Glutamatergic neuron (in vitro differentiated cells): Measurements from ENCODE around the gene ETV3L. TPM values are rescaled to one million over a fixed set of nuclear protein-coding genes. Genes with fewer than 3 reads are reported as not detected.

Experiments used
- DNase-seq: peaks from one replicate; pipeline ENCODE4 v3.0.0; 2022
- H3K27ac Mint-ChIP-seq: one replicate; pipeline ENCODE4 v1.8.0; 2020; ENCODE audit warnings: mild to moderate bottlenecking, mixed read lengths, inconsistent platforms; ENCODE audit not compliant: unreplicated experiment
- H3K27me3 Mint-ChIP-seq: one replicate; pipeline ENCODE4 v1.8.0; 2020; ENCODE audit warnings: mild to moderate bottlenecking, moderate library complexity, mixed read lengths, inconsistent platforms; ENCODE audit not compliant: unreplicated experiment
- H3K36me3 Mint-ChIP-seq: one replicate; pipeline ENCODE4 v1.8.0; 2020; ENCODE audit warnings: mild to moderate bottlenecking, mixed read lengths, inconsistent platforms; ENCODE audit not compliant: unreplicated experiment
- H3K4me1 Mint-ChIP-seq: one replicate; pipeline ENCODE4 v1.8.0; 2020; ENCODE audit warnings: mild to moderate bottlenecking, low read depth, mixed read lengths, inconsistent platforms; ENCODE audit not compliant: unreplicated experiment
- H3K4me3 Mint-ChIP-seq: one replicate; pipeline ENCODE4 v1.8.0; 2020; ENCODE audit warnings: mild to moderate bottlenecking, mixed read lengths, inconsistent platforms; ENCODE audit not compliant: unreplicated experiment
- H3K9me3 Mint-ChIP-seq: one replicate; pipeline ENCODE4 v1.8.0; 2020; ENCODE audit warnings: mild to moderate bottlenecking, moderate library complexity, mixed read lengths, inconsistent platforms; ENCODE audit not compliant: unreplicated experiment
- CTCF ChIP-seq: fragments of 200-600 bp; sonication (generic); IDR thresholded peaks from one replicate; pipeline ENCODE4 v1.5.0; 2021; ENCODE audit not compliant: partially characterized antibody, unreplicated experiment
- total RNA-seq: library from RNA; stranded (reverse); fragmentation: NEBNext Ultra II Directional; extraction: Animal tissue kit (Norgen Biotek cat#: 25700); gene quantifications from one replicate; pipeline ENCODE4 v1.2.1, GENCODE V29; 2021; ENCODE audit not compliant: unreplicated experiment

Gene ETV3L
- total RNA-seq, 1 donor from 2014 or later: not detected

DNA sequence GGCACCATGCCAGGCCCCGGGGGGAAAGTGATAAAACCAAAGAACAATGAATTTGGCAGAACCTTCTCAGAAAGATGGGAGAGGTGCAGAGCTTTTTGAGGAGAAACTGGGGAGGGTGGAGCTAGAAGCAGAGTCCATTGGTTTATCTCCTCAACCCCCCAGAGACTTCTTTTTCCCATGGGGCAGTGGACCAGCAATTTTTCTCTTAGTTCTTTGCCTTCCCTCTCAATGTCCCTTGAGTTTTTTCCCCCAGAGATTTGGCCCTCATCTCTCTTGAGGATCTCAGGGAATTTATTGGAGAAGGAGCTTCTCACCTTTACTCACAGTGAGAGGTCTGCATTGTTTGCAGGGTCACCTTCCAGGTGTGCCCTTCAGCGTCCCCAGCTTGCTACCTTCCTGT is 48.8 kb downstream of the ETV3L start:
- peaks cover 5% of the 10 kb centered on the region for H3K9me3 Mint-ChIP-seq
- no peak overlapping the region for H3K4me3 Mint-ChIP-seq
- no peaks in the 10 kb centered on the region for H3K27me3 Mint-ChIP-seq
- TF ChIP-seq CTCF: no peak
- no peak overlapping the region for H3K27ac Mint-ChIP-seq
- H3K4me1 Mint-ChIP-seq: no peaks in the 10 kb centered on the region
- peaks cover 13% of the 10 kb centered on the region for H3K36me3 Mint-ChIP-seq
- no peak for DNase-seq

GRCh38 chr1:157047062-157047410 is 52.6 kb downstream of the ETV3L start:
- DNase-seq: no peak
- Mint-ChIP-seq H3K4me3 (no peak overlapping the region), H3K36me3 (peaks cover 10% of the 10 kb centered on the region), H3K9me3 (peaks cover 5% of the 10 kb centered on the region), H3K27ac (no peak overlapping the region), H3K4me1 (peaks cover 21% of the 10 kb centered on the region), H3K27me3 (no peaks in the 10 kb centered on the region)
- no peak for TF ChIP-seq CTCF

- peaks cover 21% of the 10 kb centered on the region for H3K4me1 Mint-ChIP-seq
- peak within 1 kb of the TSS; percentile 99 for H3K4me3 Mint-ChIP-seq
- DNase-seq: peak; percentile 93
- H3K9me3 Mint-ChIP-seq: peaks cover 5% of the 10 kb centered on the region
- peak within 1 kb of the TSS; percentile 97 for H3K27ac Mint-ChIP-seq
- no peak for TF ChIP-seq CTCF
- no peaks in the 10 kb centered on the region for H3K36me3 Mint-ChIP-seq
- H3K27me3 Mint-ChIP-seq: no peaks in the 10 kb centered on the region
Observed at GRCh38 chr1:157045250-157046218, 54.1 kb downstream of the ETV3L start, which contains the start of gene ARHGEF11. Gene ARHGEF11, minus strand, starts transcription at chr1:157045742. Its CDS starts 1,412 bp downstream, at chr1:157044330.

- H3K4me1 Mint-ChIP-seq: peaks cover 21% of the 10 kb centered on the region
- DNase-seq: no peak
- peaks cover 5% of the 10 kb centered on the region for H3K9me3 Mint-ChIP-seq
- H3K4me3 Mint-ChIP-seq: peak overlapping the region; percentile 94
- H3K27me3 Mint-ChIP-seq: no peaks in the 10 kb centered on the region
- TF ChIP-seq CTCF: no peak
- no peaks in the 10 kb centered on the region for H3K36me3 Mint-ChIP-seq
- H3K27ac Mint-ChIP-seq: peak overlapping the region; percentile 2
Observed at GRCh38 chr1:157044326-157044725, 55.3 kb downstream of the ETV3L start.

DNA sequence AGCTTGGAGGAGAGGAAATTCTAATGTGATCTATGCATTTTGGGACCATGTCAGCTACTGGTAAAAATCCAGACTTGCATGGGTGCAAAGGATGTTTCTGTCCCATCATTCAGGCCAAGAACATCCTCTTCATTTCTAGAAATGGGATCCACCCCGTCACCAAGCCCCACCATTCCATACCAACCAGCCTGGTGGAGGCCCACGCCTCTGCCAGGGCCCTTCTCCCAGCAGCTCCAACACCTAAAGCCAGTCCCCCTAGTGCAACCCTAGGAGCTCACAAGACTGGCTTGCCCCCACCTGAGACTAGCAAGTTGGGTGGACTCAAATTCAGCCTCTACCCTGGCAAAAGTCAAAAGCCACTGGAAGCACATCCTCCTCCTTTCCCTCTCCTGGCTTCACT is 55.9 kb downstream of the ETV3L start:
- Mint-ChIP-seq H3K27ac (no peak overlapping the region), H3K9me3 (peaks cover 5% of the 10 kb centered on the region), H3K27me3 (no peaks in the 10 kb centered on the region), H3K4me1 (peaks cover 21% of the 10 kb centered on the region), H3K36me3 (no peaks in the 10 kb centered on the region), H3K4me3 (peak overlapping the region; percentile 94)
- TF ChIP-seq CTCF: no peak
- no peak for DNase-seq
